HG02870 (cell line): ENCODE results near the gene OR2A25.
"Not testable (repeated sequence)": the region's sequence is repeated elsewhere in the genome, so short reads cannot be mapped to it uniquely, and the experiment has no call there.

Experiments used
- ATAC-seq: cut with Tn5 transposase; IDR thresholded peaks from one replicate; pipeline ENCODE4 v1.9.1; 2021; ENCODE audit warnings: mild to moderate bottlenecking, moderate library complexity; ENCODE audit not compliant: unreplicated experiment

Gene OR2A25

GRCh38 chr7:144069511-144069910 lies at the start of gene OR2A25:
OR2A25 (plus strand) TSS chr7:144069811; CDS start chr7:144074220, 4,409 bp downstream.
- ATAC-seq, result no peak

GRCh38 chr7:144020340-144020739 lies 49.3 kb upstream of the OR2A25 start:
- no peak for ATAC-seq

GRCh38 chr7:144022169-144022568 lies 47.4 kb upstream of the OR2A25 start:
- no peak for ATAC-seq

GRCh38 chr7:144023171-144023827 lies 46.3 kb upstream of the OR2A25 start:
- no peak for ATAC-seq

GRCh38 chr7:144024213-144024612 lies 45.4 kb upstream of the OR2A25 start:
- no peak for ATAC-seq

- no peak for ATAC-seq
Measured at GRCh38 chr7:144026203-144026883, 43.3 kb upstream of the OR2A25 start.

- no peak for ATAC-seq
Measured at GRCh38 chr7:144027070-144027469, 42.5 kb upstream of the OR2A25 start.

GRCh38 chr7:144027974-144028373 lies 41.6 kb upstream of the OR2A25 start:
- ATAC-seq, result no peak

GRCh38 chr7:144028547-144028946 lies 41.1 kb upstream of the OR2A25 start:
- ATAC-seq, result no peak

GRCh38 chr7:144032516-144032915 lies 37.1 kb upstream of the OR2A25 start:
- no peak for ATAC-seq

- ATAC-seq, result no peak
Measured at GRCh38 chr7:144032985-144033709, 36.5 kb upstream of the OR2A25 start.

GRCh38 chr7:144035385-144035784 lies 34.2 kb upstream of the OR2A25 start:
- ATAC-seq, result no peak

- no peak for ATAC-seq
Measured at GRCh38 chr7:144036302-144036885, 33.2 kb upstream of the OR2A25 start.

GRCh38 chr7:144037414-144038035 lies 32.1 kb upstream of the OR2A25 start:
- no peak for ATAC-seq

GRCh38 chr7:144038887-144039286 lies 30.7 kb upstream of the OR2A25 start:
- no peak for ATAC-seq

GRCh38 chr7:144048648-144049047 lies 21.0 kb upstream of the OR2A25 start, which contains the start of gene OR2A5:
OR2A5 (plus strand) TSS chr7:144048948; CDS start chr7:144050402, 1,454 bp downstream.
- no peak for ATAC-seq

GRCh38 chr7:144049491-144049890 lies 20.1 kb upstream of the OR2A25 start:
- ATAC-seq, result no peak

- ATAC-seq, result no peak
Measured at GRCh38 chr7:144050093-144050492, 19.5 kb upstream of the OR2A25 start.

GRCh38 chr7:144050884-144051283 lies 18.7 kb upstream of the OR2A25 start:
- not testable (repeated sequence) for ATAC-seq

- ATAC-seq, result no peak
Measured at GRCh38 chr7:144057954-144058353, 11.7 kb upstream of the OR2A25 start.

GRCh38 chr7:144063710-144064109 lies 5.9 kb upstream of the OR2A25 start:
- no peak for ATAC-seq
